Inflammatory macrophage treated with lipopolysaccharide for 4 hours (primary cell): Measurements from ENCODE around the gene SSTR1.

Experiments
- DNase-seq: peaks from one replicate; pipeline ENCODE4 v3.0.0-alpha.2; 2020

Gene SSTR1

GRCh38 chr14:38243696-38244240 lies 36.1 kb downstream of the SSTR1 start:
- DNase-seq, result no peak

- DNase-seq, result no peak
Observed at GRCh38 chr14:38248321-38249028, 40.8 kb downstream of the SSTR1 start.

- no peak for DNase-seq
Observed at GRCh38 chr14:38250331-38250730, 42.6 kb downstream of the SSTR1 start.

GRCh38 chr14:38252066-38252710 lies 44.5 kb downstream of the SSTR1 start:
- no peak for DNase-seq

GRCh38 chr14:38253676-38254075 lies 46.0 kb downstream of the SSTR1 start:
- no peak for DNase-seq

GRCh38 chr14:38254571-38255407 lies 47.1 kb downstream of the SSTR1 start:
- no peak for DNase-seq

GRCh38 chr14:38255408-38255672 lies 47.6 kb downstream of the SSTR1 start:
- DNase-seq, result no peak

GRCh38 chr14:38255673-38256532 lies 48.2 kb downstream of the SSTR1 start, which contains the start of gene CLEC14A:
TSS of gene CLEC14A (minus strand) at chr14:38256093. CDS start at chr14:38256022, 71 bp downstream.
- no peak for DNase-seq

- no peak for DNase-seq
Observed at GRCh38 chr14:38256533-38256840, 48.8 kb downstream of the SSTR1 start.

GRCh38 chr14:38257507-38257906 lies 49.8 kb downstream of the SSTR1 start:
- no peak for DNase-seq

GRCh38 chr14:38261620-38262019 lies 53.9 kb downstream of the SSTR1 start:
- peak; percentile 21 for DNase-seq
